HCT116 (cell line): ENCODE results near the gene PRSS16. TPM values are rescaled to one million over a fixed set of nuclear protein-coding genes. Genes with fewer than 3 reads are reported as not detected.

Experiments
- ATAC-seq: fragments of 200-7000 bp; cut with Tn5 transposase; 2 replicates; pipeline ENCODE4 v1.9.1; 2020; ENCODE audit warnings: mild to moderate bottlenecking, moderate library complexity
- BruUV-seq: library from RNA; stranded (reverse); fragments of 400-500 nt; replicated peaks from 2 replicates; lab custom pipeline; 2021; lab: Mats Ljungman, UMichigan
- CTCF ChIA-PET: fragments of 300-600 bp; sonication (Branson Sonifier 250); formaldehyde crosslinking; loops from one replicate; lab custom pipeline; 2021; ENCODE audit warnings: antibody characterized with exemption; lab: Charles Lee
- POLR2A ChIA-PET: fragments of 300-600, 350-600 bp; sonication (Branson Sonifier 250); formaldehyde crosslinking; loops from one replicate; lab custom pipeline; 2021; ENCODE audit warnings: antibody characterized with exemption; lab: Charles Lee
- RAD21 ChIA-PET, 2 experiments: fragments of 300-600 bp; sonication (Branson Sonifier 250); formaldehyde crosslinking; loops; one replicate each; lab custom pipeline; 2023; ENCODE audit warnings: low total read pairs in 2 of 2; ENCODE audit not compliant: uncharacterized antibody in 2 of 2, unreplicated experiment in 2 of 2, low non-redundant PET in 1 of 2; lab: Charles Lee
- DNase-seq: peaks from one replicate; pipeline ENCODE4 v3.0.0-alpha.2; 2010; ENCODE audit warnings: low read depth, low spot score
- H2AFZ ChIP-seq: fragments of 200-600 bp; shearing (Covaris generic), sonication (generic); 2 replicates; pipeline ENCODE4 v1.6.1; 2017; ENCODE audit warnings: low read depth, mixed run types, mixed read lengths, antibody characterized with exemption, low read length; ENCODE audit not compliant: poor library complexity, severe bottlenecking
- H3K27ac ChIP-seq: 2 replicates; pipeline ENCODE4 v1.5.1; 2012; ENCODE audit warnings: low read depth, low read length
- H3K27me3 ChIP-seq: fragments of 200-600 bp; sonication (generic); 2 replicates; pipeline ENCODE4 v1.6.1; 2016; ENCODE audit warnings: mixed run types, low read length, mixed read lengths; ENCODE audit not compliant: insufficient read depth
- H3K36me3 ChIP-seq, 2 experiments: fragments of 200-500 bp in 1 of 2; fragments of 200-600 bp in 1 of 2; sonication (Bioruptor generic) in 1 of 2; sonication (generic) in 1 of 2; 2 replicates each; pipeline versions ENCODE4 v1.5.1 to v1.6.1; 2014 to 2016; ENCODE audit warnings: low read length in 2 of 2, inconsistent platforms in 1 of 2, mixed read lengths in 1 of 2, mixed run types in 1 of 2; ENCODE audit not compliant: insufficient read depth in 2 of 2, control insufficient read depth in 1 of 2
- H3K4me1 ChIP-seq, 2 experiments: fragments of 200-600 bp in 1 of 2; sonication (generic) in 1 of 2; 2 replicates each; pipeline versions ENCODE4 v1.5.1 to v1.6.1; 2012 to 2017; ENCODE audit warnings: low read length in 2 of 2, inconsistent platforms in 1 of 2, mild to moderate bottlenecking in 1 of 2, mixed read lengths in 1 of 2, mixed run types in 1 of 2, moderate library complexity in 1 of 2; ENCODE audit not compliant: insufficient read depth in 2 of 2, control insufficient read depth in 1 of 2
- H3K4me2 ChIP-seq: fragments of 200-600 bp; sonication (generic); 2 replicates; pipeline ENCODE4 v1.6.1; 2017; ENCODE audit warnings: mixed run types, low read length, mixed read lengths
- H3K4me3 ChIP-seq, 2 experiments: fragments of 200-600 bp in 1 of 2; sonication (generic) in 1 of 2; replicated peaks in 1 of 2; 2 replicates each; pipeline ENCODE4 v1.5.1; 2011 to 2016; ENCODE audit warnings: low read length in 2 of 2, control low read depth in 1 of 2, low read depth in 1 of 2, mild to moderate bottlenecking in 1 of 2, mixed read lengths in 1 of 2, mixed run types in 1 of 2
- H3K79me2 ChIP-seq: fragments of 200-600 bp; sonication (generic); 2 replicates; pipeline ENCODE4 v1.6.1; 2017; ENCODE audit warnings: mild to moderate bottlenecking, mixed run types, low read length, moderate library complexity, mixed read lengths; ENCODE audit not compliant: insufficient read depth
- H3K9ac ChIP-seq: fragments of 200-600 bp; sonication (generic); 2 replicates; pipeline ENCODE4 v1.6.1; 2016; ENCODE audit warnings: low read length, mixed read lengths
- H3K9me2 ChIP-seq: fragments of 200-600 bp; sonication (generic), shearing (Covaris generic); 2 replicates; pipeline ENCODE4 v1.6.1; 2017; ENCODE audit warnings: mixed run types, mild to moderate bottlenecking, moderate library complexity; ENCODE audit not compliant: insufficient read depth
- H3K9me3 ChIP-seq, 2 experiments: fragments of 200-500 bp in 1 of 2; fragments of 200-600 bp in 1 of 2; sonication (Bioruptor generic) in 1 of 2; sonication (generic) in 1 of 2; 2 replicates each; pipeline ENCODE4 v1.6.1; 2014 to 2017; ENCODE audit warnings: low read length in 2 of 2, mixed read lengths in 2 of 2, inconsistent platforms in 1 of 2, low read depth in 1 of 2, mild to moderate bottlenecking in 1 of 2, mixed run types in 1 of 2, moderate library complexity in 1 of 2; ENCODE audit not compliant: control insufficient read depth in 1 of 2, insufficient read depth in 1 of 2
- H4K20me1 ChIP-seq: fragments of 200-600 bp; sonication (generic), shearing (Covaris generic); 2 replicates; pipeline ENCODE4 v1.6.1; 2017; ENCODE audit warnings: mixed run types, mild to moderate bottlenecking, moderate library complexity; ENCODE audit not compliant: insufficient read depth
- CBX3 ChIP-seq: IDR thresholded peaks from 2 replicates; pipeline ENCODE4 v1.6.1; 2012; ENCODE audit warnings: low read depth
- CEBPB ChIP-seq: IDR thresholded peaks from 2 replicates; pipeline ENCODE4 v1.6.1; 2012; ENCODE audit warnings: low read depth
- FOSL1 ChIP-seq: IDR thresholded peaks from 2 replicates; pipeline ENCODE4 v1.6.1; 2012; ENCODE audit warnings: low read depth
- RAD21 ChIP-seq: IDR thresholded peaks from 2 replicates; pipeline ENCODE4 v1.6.1; 2012; ENCODE audit warnings: low read depth, mild to moderate bottlenecking
- SRF ChIP-seq: IDR thresholded peaks from 2 replicates; pipeline ENCODE4 v1.6.1; 2012; ENCODE audit warnings: low read depth
- TCF7L2 ChIP-seq: IDR thresholded peaks from 2 replicates; pipeline ENCODE4 v1.7.0; 2011; ENCODE audit warnings: borderline replicate concordance, inconsistent platforms; ENCODE audit not compliant: insufficient read depth, insufficient read length; ENCODE audit errors: extremely low read depth
- ZFX ChIP-seq: fragments of 450-650 bp; IDR thresholded peaks from 2 replicates; pipeline ENCODE4 v1.6.1; 2017
- intact Hi-C: fragments of 100-400 bp; cut with micrococcal nuclease; formaldehyde crosslinking; loops from 2 replicates; pipeline ENCODE4 v1.10.0; 2022
- total RNA-seq: library from RNA; stranded (reverse); gene quantifications from one replicate; pipeline ENCODE4 v1.2.1, GENCODE V29; 2021; ENCODE audit not compliant: unreplicated experiment
- TF ChIP-seq, protein P1 (sequence below): IDR thresholded peaks from 2 replicates; pipeline ENCODE4 v1.6.1; 2012
- TF ChIP-seq, protein P2 (sequence below): IDR thresholded peaks from 2 replicates; pipeline ENCODE4 v1.6.1; 2012; ENCODE audit warnings: low read depth
- TF ChIP-seq, protein P3 (sequence below): IDR thresholded peaks from 2 replicates; pipeline ENCODE4 v1.6.1; 2012

The PRSS16 gene
- total RNA-seq, 1 experiment from 2014 or later = 14.5 TPM

DNA sequence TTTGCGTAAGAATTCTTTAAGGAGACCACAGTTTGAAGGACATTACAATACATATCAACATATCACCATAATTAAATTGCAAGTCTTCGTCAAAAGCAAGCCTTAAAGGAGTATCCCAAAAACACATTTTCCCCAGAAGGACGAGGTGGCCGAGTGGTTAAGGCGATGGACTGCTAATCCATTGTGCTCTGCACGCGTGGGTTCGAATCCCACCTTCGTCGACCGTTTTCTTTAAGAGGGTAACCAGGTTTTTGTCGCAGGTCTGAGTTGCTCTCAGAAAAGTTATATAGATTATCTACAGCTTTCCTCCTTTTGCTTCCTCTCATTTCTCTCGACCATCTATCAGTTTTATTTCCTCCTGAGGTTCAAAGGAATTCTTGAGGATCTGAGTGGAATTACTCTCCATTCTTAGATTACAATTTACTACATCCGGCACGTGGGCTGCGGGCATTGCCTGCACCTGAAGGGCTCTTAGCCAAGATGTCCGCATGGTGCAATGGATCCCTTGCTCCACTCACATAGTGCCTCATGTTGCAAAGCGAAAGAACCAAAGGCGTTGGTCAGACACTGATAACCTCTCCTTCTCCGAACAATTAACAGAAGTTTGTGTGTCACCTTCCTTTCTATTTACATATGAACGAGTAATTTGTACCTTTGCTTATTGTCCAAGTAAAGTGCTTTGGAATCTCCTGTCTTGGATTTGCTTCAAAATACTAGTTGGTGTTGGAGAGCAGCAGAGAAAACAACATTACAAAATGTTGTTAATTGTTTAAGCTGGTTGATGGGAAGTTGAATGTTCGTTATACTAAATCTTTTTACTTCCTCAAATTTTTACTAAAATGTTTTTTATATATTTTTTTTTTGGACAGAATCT lies 50.6 kb downstream of the PRSS16 start:
- intact Hi-C loops = loop anchor here (5.0 to 10.0 kb wide), 6 partner anchors 34 to 1299 kb away; partner anchors contain the start of gene ZNF184
- Histone ChIP-seq H3K36me3 (no peaks in the 10 kb centered on the region), H3K79me2 (no peaks in the 10 kb centered on the region), H3K9ac (no peak overlapping the region), H3K4me3 (no peak overlapping the region), H3K9me2 (no peaks in the 10 kb centered on the region), H3K4me1 (peaks cover 8 to 24% of the 10 kb centered on the region in 2 experiments), H4K20me1 (no peaks in the 10 kb centered on the region), H3K4me2 (peak overlapping the region; percentile 99; the same call in 1 of the 2 replicates), H3K27me3 (no peaks in the 10 kb centered on the region), H2AFZ (peak overlapping the region; percentile 100), H3K27ac (no peak overlapping the region), H3K9me3 (no peaks in the 10 kb centered on the region)
- ATAC-seq (peak; percentile 37), DNase-seq (peak; percentile 70)
- ChIA-PET POLR2A (no interaction called here), CTCF (no interaction called here), RAD21 (interaction anchor here in 1 of 2 experiments (0.6 kb wide), 1 partner anchor 85 kb away, joined by 6 read pairs; no protein-coding TSS in a partner anchor)
- TF ChIP-seq TCF7L2 (no peak), CBX3 (peak; percentile 84), RAD21 (no peak), CEBPB (0 out of 2 replicates have a peak, but pooled peaks have one; percentile 8), ZFX (no peak), FOSL1 (0 out of 2 replicates have a peak, but pooled peaks have one; percentile 10), SRF (no peak)
- TF ChIP-seq, protein P1, sequence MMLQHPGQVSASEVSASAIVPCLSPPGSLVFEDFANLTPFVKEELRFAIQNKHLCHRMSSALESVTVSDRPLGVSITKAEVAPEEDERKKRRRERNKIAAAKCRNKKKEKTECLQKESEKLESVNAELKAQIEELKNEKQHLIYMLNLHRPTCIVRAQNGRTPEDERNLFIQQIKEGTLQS = peak; percentile 97
- TF ChIP-seq, protein P2, sequence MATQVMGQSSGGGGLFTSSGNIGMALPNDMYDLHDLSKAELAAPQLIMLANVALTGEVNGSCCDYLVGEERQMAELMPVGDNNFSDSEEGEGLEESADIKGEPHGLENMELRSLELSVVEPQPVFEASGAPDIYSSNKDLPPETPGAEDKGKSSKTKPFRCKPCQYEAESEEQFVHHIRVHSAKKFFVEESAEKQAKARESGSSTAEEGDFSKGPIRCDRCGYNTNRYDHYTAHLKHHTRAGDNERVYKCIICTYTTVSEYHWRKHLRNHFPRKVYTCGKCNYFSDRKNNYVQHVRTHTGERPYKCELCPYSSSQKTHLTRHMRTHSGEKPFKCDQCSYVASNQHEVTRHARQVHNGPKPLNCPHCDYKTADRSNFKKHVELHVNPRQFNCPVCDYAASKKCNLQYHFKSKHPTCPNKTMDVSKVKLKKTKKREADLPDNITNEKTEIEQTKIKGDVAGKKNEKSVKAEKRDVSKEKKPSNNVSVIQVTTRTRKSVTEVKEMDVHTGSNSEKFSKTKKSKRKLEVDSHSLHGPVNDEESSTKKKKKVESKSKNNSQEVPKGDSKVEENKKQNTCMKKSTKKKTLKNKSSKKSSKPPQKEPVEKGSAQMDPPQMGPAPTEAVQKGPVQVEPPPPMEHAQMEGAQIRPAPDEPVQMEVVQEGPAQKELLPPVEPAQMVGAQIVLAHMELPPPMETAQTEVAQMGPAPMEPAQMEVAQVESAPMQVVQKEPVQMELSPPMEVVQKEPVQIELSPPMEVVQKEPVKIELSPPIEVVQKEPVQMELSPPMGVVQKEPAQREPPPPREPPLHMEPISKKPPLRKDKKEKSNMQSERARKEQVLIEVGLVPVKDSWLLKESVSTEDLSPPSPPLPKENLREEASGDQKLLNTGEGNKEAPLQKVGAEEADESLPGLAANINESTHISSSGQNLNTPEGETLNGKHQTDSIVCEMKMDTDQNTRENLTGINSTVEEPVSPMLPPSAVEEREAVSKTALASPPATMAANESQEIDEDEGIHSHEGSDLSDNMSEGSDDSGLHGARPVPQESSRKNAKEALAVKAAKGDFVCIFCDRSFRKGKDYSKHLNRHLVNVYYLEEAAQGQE = no peak
- TF ChIP-seq, protein P3, sequence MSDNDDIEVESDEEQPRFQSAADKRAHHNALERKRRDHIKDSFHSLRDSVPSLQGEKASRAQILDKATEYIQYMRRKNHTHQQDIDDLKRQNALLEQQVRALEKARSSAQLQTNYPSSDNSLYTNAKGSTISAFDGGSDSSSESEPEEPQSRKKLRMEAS = peak; percentile 22; the same call in 1 of the 2 replicates
- no TSS peak for BruUV-seq
